ENCODE data around the gene PRCP.

GRCh38 chr11:82859750-82860149, 40.5 kb downstream of the PRCP start:
- TF ChIP-seq TAF1 (IDR thresholded peaks at IDR 0.05; ENCODE audit: borderline replicate concordance, insufficient read depth, low read length) (no peak), POLR2AphosphoS5 (IDR thresholded peaks at IDR 0.05; ENCODE audit: low read depth, low read length) (no peak), REST (IDR thresholded peaks at IDR 0.05; ENCODE audit: insufficient read depth in 1 of 2, low read depth in 2 of 2, low read length in 2 of 2) (no peak), SIN3A (IDR thresholded peaks at IDR 0.05; ENCODE audit: borderline replicate concordance, insufficient read depth, low read length) (no peak)
